HG02884 (cell line): ENCODE data around the gene USO1.
A peak's percentile ranks its signal among the peaks of the same experiment; 100 is the strongest.
"Not testable (repeated sequence)": the region's sequence is repeated elsewhere in the genome, so short reads cannot be mapped to it uniquely, and the experiment has no call there.

ENCODE experiments used
- ATAC-seq: cut with Tn5 transposase; IDR thresholded peaks from one replicate; pipeline ENCODE4 v1.9.1; 2021; ENCODE audit warnings: mild to moderate bottlenecking, moderate library complexity; ENCODE audit not compliant: unreplicated experiment

The USO1 gene, protein sequence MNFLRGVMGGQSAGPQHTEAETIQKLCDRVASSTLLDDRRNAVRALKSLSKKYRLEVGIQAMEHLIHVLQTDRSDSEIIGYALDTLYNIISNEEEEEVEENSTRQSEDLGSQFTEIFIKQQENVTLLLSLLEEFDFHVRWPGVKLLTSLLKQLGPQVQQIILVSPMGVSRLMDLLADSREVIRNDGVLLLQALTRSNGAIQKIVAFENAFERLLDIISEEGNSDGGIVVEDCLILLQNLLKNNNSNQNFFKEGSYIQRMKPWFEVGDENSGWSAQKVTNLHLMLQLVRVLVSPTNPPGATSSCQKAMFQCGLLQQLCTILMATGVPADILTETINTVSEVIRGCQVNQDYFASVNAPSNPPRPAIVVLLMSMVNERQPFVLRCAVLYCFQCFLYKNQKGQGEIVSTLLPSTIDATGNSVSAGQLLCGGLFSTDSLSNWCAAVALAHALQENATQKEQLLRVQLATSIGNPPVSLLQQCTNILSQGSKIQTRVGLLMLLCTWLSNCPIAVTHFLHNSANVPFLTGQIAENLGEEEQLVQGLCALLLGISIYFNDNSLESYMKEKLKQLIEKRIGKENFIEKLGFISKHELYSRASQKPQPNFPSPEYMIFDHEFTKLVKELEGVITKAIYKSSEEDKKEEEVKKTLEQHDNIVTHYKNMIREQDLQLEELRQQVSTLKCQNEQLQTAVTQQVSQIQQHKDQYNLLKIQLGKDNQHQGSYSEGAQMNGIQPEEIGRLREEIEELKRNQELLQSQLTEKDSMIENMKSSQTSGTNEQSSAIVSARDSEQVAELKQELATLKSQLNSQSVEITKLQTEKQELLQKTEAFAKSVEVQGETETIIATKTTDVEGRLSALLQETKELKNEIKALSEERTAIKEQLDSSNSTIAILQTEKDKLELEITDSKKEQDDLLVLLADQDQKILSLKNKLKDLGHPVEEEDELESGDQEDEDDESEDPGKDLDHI

GRCh38 chr4:75724066-75724866 is at the start of gene USO1:
Gene USO1 (plus strand): TSS chr4:75724577. CDS start chr4:75724820, 243 bp downstream.
- peak; percentile 82 for ATAC-seq

GRCh38 chr4:75675004-75675531 is 49.3 kb upstream of the USO1 start:
- ATAC-seq, result no peak

GRCh38 chr4:75678473-75678872 is 45.9 kb upstream of the USO1 start:
- ATAC-seq, result no peak

DNA sequence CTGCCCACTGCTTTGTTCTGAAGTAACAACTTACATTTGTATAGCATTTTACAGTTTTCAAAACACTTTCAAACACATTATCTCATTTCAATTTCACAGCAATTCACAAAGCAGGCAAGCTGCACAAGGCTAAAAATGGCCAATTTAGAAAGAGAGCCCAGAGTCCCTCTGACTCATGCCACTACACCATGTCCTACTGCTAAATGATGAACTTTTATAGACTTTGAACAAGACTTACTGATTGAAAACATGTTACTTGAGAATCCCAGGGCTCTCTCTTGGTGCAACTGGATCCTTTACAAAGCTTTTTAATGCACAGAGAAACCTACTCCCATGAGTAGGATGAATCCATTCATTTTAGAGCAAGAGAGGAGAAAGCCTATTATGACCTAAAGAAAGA is 45.4 kb upstream of the USO1 start:
- ATAC-seq, result no peak

- ATAC-seq, result no peak
Observed at GRCh38 chr4:75679876-75680575, 44.4 kb upstream of the USO1 start.

DNA sequence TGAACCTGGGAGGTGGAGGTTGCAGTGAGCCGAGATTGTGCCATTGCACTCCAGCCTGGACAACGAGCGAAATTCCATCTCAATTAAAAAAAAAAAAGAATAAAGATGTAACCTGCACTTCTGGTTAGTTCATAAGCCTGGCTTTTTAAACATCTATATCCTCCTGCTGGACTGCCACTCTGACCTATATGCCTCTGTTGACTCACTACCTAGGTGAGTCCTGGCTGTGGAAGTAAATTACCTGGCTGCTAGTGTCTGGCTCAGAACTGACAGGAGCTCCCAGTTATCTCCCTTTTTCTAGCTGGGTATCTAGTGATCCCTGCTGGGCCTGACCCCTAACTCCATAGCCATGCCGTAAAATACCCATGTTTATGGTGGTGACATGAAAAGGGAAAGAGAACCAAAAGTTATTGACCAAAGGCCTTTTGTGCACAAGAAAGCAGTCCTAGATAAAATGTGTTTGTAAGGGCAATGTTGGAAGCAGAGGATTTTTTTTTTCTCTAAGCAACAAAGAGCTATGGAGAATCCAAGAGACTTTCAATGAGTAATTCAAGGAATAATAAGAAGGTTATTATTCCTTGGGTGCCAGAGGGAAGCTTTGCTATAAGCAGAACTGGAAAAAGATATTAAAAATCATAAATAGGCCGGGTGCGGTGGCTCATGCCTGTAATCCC is 40.8 kb upstream of the USO1 start:
- no peak for ATAC-seq

DNA sequence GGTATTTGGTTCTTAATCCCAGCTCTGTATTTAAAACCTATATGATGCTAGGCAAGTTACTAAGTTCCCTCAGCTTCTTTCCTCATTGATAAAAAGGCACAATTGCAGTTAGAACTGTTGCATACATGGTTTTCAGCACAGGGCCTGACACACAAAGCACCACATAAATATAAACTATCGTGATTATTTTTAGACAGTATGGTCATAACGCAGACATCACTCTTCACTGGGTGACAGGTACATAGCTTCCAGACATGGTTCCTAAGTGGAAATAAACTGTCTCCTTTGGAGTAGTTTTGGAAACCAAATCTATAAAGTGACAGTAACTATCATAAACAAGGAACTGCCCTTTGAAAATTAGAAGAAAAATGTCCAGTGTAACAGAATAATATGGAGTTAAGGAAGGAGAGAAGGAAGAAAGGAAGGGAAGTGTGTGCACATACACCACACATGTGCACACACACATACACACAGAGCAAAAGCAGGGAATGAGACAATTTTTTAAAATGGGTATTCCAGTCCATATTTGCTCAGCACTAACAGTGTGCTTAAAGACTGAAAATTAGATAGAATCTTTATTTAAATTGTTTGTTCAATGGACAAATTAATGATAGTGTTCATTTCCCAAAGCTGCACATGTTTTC is 38.7 kb upstream of the USO1 start:
- ATAC-seq, result no peak

DNA sequence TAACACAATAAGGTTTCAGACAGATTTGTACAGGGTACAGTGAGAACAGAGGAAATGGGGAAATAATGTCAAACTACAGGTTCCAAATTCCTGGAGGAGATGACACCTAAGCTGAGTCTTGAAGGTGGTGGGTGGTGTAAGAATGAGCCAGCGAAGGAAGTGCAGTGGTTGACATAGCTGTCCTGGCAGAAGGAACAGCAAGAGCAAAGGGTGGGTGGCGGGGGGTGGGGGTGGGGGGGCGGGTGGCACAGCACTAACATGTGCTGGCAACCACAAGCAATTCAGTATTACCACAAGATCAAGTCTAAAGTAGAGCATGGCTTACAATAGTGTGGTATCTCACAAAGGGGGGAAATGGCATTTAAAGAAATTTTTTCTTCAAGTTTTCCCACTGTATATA is 38.0 kb upstream of the USO1 start:
- ATAC-seq, result no peak

DNA sequence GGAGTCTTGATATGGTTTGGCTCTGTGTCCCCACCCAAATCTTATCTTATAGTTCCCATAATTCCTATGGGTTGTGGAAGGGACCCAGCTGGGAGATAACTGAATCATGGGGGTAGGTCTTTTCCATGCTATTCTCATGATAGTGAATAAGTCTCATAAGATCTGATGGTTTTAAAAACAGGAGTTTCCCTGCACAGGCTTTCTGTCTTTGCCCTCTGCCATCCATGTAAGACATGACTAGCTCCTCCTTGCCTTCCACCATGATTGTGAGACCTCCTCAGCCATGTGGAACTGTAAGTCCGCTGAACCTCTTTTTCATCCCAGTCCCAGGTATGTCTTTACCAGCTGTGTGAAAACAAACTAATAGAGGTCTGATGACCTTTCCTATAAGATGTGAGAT is 37.3 kb upstream of the USO1 start:
- ATAC-seq, result not testable (repeated sequence)

DNA sequence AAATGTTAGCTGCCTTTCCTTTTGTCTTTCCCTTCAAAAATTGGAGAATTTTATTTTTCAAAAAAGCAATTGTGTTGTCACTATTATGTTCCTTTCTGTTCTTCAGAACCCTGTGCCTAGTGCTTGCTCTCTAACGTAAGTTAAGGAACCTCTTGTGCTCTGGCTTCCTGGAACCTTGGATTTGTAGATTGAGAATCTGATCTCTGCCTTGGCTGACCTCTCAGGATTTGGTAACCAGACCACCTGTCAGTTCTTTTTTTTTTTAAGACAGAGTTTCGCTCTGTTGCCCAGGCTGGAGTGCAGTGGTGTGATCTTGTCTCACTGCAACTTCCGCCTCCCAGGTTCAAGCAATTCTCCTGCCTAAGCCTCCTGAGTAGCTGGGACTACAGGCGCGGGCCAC is 32.3 kb upstream of the USO1 start:
- not testable (repeated sequence) for ATAC-seq

- no peak for ATAC-seq
Observed at GRCh38 chr4:75696071-75696470, 28.3 kb upstream of the USO1 start.

DNA sequence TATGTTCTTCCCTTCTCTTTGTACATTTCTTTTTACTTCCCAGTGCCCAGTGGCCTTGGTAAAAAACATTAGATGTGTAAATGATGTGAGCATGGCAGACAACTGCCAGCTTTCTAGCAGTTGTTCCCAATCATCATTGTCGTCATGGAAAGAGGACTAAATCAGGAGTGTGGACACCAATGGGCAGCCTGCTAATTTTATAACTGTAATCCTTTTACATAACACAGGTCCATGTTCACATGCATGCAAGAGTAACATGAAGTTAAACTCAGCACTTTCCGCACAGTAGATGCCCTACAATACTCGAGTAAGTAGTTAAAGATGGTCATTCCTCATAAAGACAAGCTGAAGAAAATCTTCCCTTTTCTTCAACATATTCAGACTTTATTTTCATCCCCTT is 27.8 kb upstream of the USO1 start:
- ATAC-seq, result no peak

GRCh38 chr4:75698162-75698962 is 26.0 kb upstream of the USO1 start:
- ATAC-seq, result peak; percentile 95

DNA sequence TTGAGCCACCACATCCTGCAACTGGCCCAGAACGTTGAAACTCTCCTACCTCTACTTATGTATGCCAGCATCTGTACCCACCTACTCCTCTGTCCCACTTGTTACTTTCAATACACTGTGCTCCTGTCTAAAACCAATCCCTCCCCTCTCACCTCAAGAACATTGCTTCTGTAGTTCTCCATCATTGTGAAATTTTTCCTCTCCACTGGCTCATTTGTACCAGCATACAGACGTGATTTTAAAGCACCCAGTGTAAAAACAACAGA is 25.5 kb upstream of the USO1 start:
- peak; percentile 19 for ATAC-seq

GRCh38 chr4:75699299-75699698 is 25.1 kb upstream of the USO1 start:
- ATAC-seq, result no peak

- ATAC-seq, result no peak
Observed at GRCh38 chr4:75702919-75703411, 21.4 kb upstream of the USO1 start.

- no peak for ATAC-seq
Observed at GRCh38 chr4:75705198-75705977, 19.0 kb upstream of the USO1 start.
